GM19438 (cell line): Measurements from ENCODE around the gene RCC2.

Source experiments
- ATAC-seq: cut with Tn5 transposase; IDR thresholded peaks from one replicate; pipeline ENCODE4 v1.9.1; 2021; ENCODE audit warnings: low read depth; ENCODE audit not compliant: unreplicated experiment

The RCC2 gene

GRCh38 chr1:17447501-17447992 lies 8.1 kb upstream of the RCC2 start:
- no peak for ATAC-seq

DNA sequence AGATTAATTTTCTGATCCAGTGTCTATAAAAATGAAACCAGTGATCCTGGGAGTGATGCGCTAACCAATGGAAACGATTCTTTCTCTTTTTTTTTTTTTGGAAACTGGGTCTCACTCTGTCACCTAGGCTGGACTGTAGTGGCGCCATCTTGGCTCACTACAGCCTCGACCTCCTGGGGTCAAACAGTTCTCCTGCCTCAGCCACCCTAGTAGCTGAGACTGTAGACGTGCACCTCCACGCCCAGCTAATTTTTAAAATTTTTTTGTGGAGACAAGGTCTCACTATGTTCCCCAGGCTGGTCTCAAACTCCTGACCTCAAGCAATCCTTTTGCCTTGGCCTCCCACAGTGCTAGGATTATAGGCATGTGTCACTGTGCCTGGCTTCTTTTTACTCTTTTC lies 3.4 kb upstream of the RCC2 start:
- ATAC-seq, result no peak

DNA sequence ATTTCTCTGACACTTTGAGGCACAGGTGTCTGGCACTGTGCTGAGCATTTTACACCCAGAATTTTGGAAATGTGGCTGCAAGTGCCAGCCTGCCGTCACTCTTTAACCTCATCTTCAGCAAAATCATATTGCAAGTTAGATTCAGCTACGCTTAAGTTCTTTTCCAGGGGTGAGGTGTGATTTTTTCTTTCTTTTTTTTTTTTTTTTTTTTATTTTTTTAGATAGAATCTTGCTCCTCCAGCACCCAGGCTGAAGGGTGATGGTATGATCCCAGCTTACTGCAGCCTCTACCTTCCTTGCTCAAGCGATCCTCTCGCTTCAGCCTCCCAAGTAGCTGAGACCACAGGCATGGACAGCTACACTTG lies 2.5 kb upstream of the RCC2 start:
- no peak for ATAC-seq

DNA sequence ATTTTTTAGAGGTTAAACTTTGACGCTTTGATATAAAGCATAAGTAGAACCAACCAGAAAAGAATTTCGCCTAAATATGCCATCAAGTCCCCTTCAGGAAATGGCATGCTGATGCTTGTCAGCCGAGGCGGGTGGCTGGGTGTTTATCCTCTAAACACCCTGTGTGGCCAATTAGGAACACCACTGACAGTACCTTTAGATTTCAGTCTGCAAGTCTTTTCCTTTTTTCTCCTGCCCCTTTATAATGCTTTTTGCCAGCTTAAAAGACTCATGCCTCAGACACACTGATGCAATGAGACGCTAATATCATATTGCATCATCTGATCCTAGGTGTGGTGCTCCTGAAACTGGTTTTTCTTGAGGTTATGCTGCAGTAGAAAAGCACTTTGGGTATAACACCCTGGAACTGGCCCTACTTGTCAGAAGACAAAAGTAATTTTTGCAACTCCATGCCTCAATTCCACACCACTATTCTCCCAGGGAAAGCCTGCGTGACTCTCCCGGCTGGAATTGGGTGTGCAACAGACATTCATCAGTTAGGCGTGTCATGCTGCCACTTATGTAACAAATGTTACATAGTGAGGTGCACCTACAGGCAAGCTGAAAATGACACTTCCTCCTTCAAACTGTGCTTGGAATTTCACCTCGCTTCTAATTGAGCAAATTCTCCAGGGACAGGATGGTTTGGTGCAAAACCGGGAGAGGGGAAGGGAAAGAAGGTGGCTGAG lies 2.0 kb upstream of the RCC2 start:
- no peak for ATAC-seq

- ATAC-seq, result no peak
Measured at GRCh38 chr1:17440827-17441168, 1.3 kb upstream of the RCC2 start.

DNA sequence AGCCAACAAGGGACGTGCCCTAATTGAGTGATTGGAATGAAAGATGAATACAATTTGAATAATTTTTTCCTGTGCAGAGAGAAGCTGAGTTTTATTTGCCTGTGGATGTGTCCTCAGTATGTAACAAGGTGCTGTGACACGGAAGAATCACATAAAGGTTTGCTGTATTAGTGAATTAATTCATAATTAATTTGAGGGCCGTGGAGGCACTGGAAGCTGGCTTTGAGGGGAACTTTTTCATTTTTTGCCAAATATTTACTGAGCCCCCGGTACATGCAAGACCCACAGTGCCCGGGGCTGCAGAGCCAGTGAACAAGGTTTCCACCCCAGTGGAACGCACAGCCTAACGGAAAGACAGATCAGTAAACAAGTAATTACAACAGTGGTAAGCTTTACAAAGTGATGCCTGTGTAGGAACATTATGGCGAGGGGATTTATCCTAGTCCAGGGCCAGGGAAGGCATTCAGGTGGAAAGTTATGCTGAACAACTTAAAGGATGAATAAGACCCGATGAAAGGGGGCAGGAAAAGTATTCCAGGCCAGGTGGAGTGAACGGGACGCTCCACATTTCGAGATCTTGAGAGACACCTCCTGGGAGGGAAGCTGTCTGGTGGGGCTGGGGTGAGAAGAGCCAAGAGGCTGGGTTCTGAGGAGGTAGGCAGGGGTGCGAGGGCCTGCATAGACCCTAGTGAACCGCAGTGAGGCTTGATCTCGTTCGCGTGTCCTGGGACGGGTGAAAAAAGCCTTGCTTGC lies 773 bp upstream of the RCC2 start:
- ATAC-seq, result no peak

- peak; percentile 47 for ATAC-seq
Measured at GRCh38 chr1:17438318-17439249, 893 bp downstream of the RCC2 start.

DNA sequence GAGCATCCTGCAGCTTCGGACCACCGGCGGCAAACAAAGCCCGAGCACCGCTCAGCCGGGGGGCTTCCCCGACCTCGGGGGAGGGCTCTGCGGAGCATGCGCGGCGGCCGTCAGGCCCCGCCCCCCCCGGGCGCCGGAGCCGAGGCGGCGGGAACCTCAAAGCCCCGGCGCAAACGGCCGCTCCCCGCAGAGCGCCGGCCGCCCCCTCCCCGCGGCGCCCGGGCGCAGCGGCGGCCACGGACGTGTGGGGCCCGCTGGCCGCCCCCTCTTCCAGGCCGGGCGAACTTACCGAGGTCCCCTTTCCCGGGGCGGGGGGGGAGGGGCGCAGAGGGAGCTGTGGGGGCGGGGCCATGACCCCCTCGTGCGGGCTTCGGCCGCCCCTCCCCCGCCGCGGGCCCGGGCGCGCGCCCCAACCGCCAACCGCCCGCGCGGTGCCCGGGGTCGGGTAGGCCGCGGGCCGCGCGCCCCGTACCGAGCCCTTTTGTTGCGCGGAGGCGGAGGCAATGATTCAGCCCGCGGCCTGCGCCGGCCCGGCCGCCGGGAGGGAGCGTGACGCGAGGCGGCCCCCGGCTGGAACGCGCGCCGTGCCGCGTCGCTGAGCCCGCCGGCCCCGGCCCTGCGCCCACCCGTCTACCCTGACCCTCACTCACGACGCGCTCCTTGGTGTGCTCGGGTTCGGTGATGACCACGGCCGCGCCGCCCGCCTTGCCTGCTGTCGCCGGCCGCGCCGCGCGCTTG lies 1.7 kb downstream of the RCC2 start:
- peak; percentile 9 for ATAC-seq

- no peak for ATAC-seq
Measured at GRCh38 chr1:17437260-17437579, 2.3 kb downstream of the RCC2 start.

- no peak for ATAC-seq
Measured at GRCh38 chr1:17436380-17437174, 2.9 kb downstream of the RCC2 start.

DNA sequence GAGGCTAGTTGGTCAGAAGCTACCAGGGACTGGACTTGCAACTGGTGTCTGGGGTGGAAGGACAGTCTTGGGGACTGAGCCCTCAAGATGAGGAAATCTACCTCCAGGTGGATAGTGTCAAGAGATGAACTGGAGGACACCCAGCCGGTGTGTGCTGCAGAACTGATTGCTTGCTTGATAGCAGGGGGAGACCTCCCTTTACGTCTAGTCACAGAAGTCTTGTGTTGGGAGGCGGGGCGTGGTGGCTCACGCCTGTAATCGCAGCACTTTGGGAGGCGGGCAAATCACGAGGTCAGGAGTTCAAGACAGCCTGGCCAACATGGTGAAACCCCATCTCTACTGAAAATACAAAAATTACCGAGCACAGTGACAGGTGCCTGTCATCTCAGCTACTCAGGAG lies 4.9 kb downstream of the RCC2 start:
- ATAC-seq, result no peak

DNA sequence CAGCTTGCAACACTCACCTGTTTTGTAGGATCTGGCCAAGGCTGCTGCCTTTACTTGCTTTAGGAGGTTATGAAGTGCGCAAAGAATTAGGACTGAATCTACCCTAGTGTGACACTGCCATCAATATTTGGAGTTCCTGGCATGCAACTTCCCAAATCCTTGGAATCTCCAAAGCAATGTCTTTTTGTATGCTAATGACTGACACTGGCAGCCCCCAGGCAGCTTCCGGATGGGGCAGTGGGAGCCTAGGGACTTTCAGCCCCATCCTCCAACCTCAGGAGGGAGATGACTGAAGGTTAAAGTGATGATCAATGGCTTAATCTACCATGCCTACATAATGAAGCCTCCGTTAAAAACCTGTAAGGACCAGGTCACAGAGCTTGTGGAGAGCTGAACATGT lies 5.5 kb downstream of the RCC2 start:
- no peak for ATAC-seq

DNA sequence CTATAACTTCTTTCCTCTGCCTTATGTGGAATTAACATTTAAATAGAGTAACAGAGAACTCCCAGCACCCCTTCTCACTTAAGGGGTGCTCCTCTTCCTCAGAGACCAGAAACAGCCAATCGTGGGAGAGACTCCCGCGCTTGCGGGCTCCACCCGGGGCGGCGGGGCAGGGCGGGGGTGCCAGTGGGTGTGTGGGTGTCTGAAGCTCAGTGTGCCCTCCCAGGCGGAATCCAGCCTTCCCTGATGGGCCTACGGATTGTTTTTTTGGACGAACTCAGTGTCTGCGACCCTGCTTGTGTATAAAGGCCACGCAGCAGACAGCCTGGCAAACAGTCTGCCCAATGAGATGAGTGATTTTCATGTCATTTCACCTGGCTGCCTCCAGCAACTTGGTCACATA lies 6.2 kb downstream of the RCC2 start:
- no peak for ATAC-seq

- no peak for ATAC-seq
Measured at GRCh38 chr1:17432412-17432811, 7.1 kb downstream of the RCC2 start.

- ATAC-seq, result no peak
Measured at GRCh38 chr1:17429183-17429582, 10.3 kb downstream of the RCC2 start.

DNA sequence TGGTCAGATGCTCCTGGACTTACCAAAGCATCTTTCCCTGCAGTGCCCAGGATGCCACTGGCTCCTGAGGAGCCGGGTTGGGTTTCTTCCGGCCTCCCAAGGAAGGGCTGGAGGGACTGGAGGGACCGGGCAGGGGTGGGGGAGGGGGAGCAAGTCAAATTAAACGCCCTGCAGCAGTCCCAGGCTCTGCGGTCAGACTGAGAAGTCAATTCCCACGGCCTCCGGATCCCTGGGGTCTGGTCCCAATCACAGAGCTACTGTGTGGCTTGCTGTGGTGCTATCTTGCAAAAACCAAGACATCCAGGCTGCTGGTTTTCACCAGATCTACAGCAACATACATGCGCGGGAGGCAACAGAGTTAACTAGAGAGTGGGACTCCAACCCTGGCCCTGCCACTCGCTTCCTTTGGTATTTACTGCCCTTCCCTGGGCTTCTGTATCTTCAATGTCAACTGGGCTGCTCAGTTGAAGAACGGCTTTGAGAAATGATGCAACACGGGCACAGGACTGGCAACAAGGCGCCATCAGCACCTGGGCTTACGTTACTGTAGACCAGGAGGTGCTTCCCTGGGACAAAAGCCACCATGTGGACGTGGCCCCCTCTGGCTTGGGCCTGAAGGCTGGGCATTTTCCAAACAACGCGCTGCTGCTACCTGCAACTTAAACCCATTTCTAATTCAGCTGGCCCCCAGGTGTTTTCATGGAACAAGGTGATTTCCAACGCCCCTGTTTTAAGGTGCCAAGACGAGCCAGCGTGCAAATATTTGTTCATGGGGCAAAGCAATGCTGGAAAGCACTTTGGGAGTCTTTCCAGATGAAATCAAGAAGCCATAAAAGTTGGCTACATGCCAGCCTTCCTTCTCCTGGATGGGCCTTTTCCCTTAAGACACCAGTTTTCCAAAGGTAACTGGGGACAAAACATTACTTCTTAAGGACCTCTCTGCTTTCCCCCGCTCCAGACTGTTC lies 11.5 kb downstream of the RCC2 start:
- ATAC-seq, result no peak

DNA sequence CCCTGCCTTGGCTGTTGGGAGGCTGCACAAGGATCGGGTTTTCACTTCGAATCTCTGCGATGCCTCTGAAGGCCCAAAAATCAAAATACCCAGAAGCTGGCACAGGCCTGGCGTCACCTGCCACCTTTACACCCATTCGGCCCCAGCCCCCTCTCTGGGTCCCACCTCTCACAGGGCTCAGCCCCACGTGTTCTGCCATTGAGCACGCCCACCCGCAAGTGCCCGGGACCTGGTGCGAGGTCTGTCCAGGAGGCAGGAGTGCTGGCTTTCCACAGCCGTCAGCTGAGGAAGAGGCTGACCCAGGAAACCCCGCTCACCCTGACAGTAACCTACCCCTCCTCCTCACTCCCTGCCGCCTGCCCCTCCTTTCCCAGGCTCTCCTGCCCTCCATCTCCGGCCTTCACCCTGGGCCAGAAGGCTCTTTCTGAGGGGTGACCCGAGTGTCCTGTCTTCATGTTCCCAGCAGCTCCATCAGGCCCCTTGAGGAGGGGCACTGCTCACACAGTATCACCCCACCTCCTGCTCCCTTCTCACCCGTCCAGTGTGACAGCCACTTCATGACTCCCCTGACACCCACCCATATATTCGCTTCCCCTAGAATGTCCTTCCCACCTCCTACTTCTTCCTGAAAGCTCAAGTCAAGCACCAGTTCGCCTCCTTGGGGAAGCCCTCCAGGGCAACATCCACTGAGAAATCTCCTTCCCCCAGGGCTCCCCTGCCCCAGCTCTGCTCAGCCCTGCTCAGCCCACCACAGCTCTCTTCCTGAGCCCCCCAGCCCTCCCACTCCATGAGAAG lies 13.5 kb downstream of the RCC2 start:
- ATAC-seq, result no peak

DNA sequence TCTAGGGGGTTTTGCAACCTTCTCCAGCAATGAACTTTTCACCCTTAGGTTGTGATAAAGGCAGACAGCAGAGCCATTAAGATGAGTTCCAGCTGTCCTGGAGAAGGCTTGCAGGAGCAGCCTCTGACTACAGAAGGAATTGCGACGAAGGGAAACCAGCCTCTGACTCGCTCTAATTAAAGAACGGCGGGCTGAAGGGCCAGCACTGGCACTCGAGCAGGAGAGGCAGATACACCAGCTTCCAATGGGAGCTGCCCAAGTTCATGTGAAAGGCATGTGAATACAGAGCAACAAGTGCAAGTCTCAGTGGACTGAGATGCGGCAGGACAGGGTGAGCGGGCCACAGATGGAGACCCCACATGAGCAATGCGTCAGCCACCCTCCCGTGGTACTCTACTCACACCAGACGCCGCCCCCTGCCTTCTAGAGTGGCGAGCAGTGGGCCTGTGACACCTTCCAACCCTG lies 15.7 kb downstream of the RCC2 start:
- no peak for ATAC-seq
